Gastrocnemius medialis (tissue), 4 donors: ENCODE results near the gene BMERB1. TPM values are rescaled to one million over a fixed set of nuclear protein-coding genes. Genes with fewer than 3 reads are reported as not detected.

Experiments used
- ATAC-seq, 2 donors: fragments of 150-250 bp; one replicate each; pipeline ENCODE4 v1.9.1; 2016
- DNase-seq, 2 donors: peaks; one replicate each; pipeline ENCODE4 v3.0.0-alpha.2; 2019
- H3K27ac ChIP-seq, 4 donors: fragments of 200-600 bp; sonication (generic); 1 replicate in 1 of 4; 2 replicates in 3 of 4; pipeline ENCODE4 v1.5.1; 2016 to 2018; ENCODE audit warnings: mild to moderate bottlenecking in 2 of 4, moderate library complexity in 1 of 4
- H3K27me3 ChIP-seq, 3 donors: fragments of 200-600 bp; sonication (generic) in 2 of 3; 1 replicate in 1 of 3; 2 replicates in 2 of 3; pipeline versions ENCODE4 v1.5.1 to v1.6.0; 2016 to 2019; ENCODE audit warnings: mild to moderate bottlenecking in 1 of 3, moderate library complexity in 1 of 3
- H3K36me3 ChIP-seq, 2 donors: fragments of 200-600 bp; sonication (generic) in 1 of 2; one replicate each; pipeline ENCODE4 v1.5.1; 2017 to 2018
- H3K4me1 ChIP-seq, 2 donors: fragments of 200-600 bp; sonication (generic) in 1 of 2; one replicate each; pipeline ENCODE4 v1.5.1; 2016 to 2017; ENCODE audit warnings: mild to moderate bottlenecking in 2 of 2
- H3K4me3 ChIP-seq, 4 donors: fragments of 200-600 bp; sonication (generic) in 3 of 4; 1 replicate in 1 of 4; 2 replicates in 3 of 4; pipeline ENCODE4 v1.5.1; 2016 to 2019; ENCODE audit warnings: mild to moderate bottlenecking in 2 of 4
- H3K9me3 ChIP-seq, 3 donors: fragments of 200-600 bp; sonication (generic) in 2 of 3; 1 replicate in 1 of 3; 2 replicates in 2 of 3; pipeline ENCODE4 v1.5.1; 2016 to 2019
- POLR2A ChIP-seq, 2 donors: fragments of 450-650 bp; IDR thresholded peaks; one replicate each; pipeline ENCODE4 v1.6.1; 2017; ENCODE audit warnings: antibody characterized with exemption in 2 of 2, mild to moderate bottlenecking in 2 of 2, moderate library complexity in 2 of 2
- in situ Hi-C, 4 donors: fragments of 200-750 bp; cut with MboI; loops; one replicate each; pipeline versions ENCODE4 v1.15.0 to v1.8.0; 2017; ENCODE audit warnings: low sequenced_read_pairs in 4 of 4
- intact Hi-C: fragments of 100-400 bp; cut with DNase I; formaldehyde crosslinking; loops from one replicate; pipeline ENCODE4 v1.15.1; 2023; ENCODE audit warnings: low total_unique reads
- total RNA-seq, 4 donors: library from RNA; depleted of rRNA; stranded (reverse); fragments of >200 nt; gene quantifications; one replicate each; pipeline versions ENCODE4 v1.1.0 to v1.2.3, GENCODE V29; 2016
- TF ChIP-seq, protein P1 (sequence below), 5 experiments: fragments of 450-650 bp in 3 of 5; fragments of 200-600 bp in 2 of 5; sonication (generic) in 2 of 5; IDR thresholded peaks in 4 of 5; conservative IDR thresholded peaks in 1 of 5; 1 replicate in 4 of 5; 2 replicates in 1 of 5; pipeline ENCODE4 v1.5.1; 2016 to 2019; ENCODE audit warnings: antibody characterized with exemption in 5 of 5, mild to moderate bottlenecking in 3 of 5, moderate library complexity in 3 of 5

Gene BMERB1
- total RNA-seq, 4 donors from 2014 or later = 112 to 392 (median 237) TPM

DNA sequence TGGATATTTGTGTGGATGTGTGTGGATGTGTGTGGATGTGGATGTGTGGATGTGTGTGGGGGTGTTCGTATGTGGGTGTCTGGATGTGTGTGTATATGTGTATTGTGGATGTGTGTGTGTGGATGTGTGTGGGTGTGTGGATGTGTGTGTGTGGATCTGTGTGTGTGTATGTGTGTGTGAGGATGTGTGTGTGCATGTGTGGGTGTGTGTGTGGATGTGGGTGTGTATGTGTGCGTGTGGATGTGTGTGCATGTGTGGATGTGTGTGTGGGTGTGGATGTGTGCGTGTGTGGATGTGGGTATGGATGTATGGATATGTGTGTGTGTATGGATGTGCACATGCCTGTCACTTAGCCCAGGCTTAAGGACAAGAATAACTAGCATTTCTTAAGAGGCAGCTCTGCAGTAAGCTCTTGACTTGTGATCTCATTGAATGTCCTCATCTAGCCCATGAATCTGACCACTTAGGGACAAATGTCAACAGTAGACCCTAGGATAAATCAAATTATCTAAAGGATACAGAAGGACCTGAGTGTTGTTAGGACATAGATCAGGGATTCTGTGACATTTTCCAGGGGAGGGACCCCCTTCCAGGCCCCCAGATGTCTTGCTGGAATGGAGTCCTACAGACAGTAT is 83.5 kb downstream of the BMERB1 start:
- Histone ChIP-seq H3K4me3 (no peak overlapping the region), H3K4me1 (peaks cover 27 to 30% of the 10 kb centered on the region in 2 donors), H3K27ac (peak overlapping the region; percentile 60 to 82 (median 77)), H3K9me3 (no peaks in the 10 kb centered on the region), H3K36me3 (peaks cover 0 to 6% of the 10 kb centered on the region in 2 donors), H3K27me3 (no peaks in the 10 kb centered on the region)
- in situ Hi-C loops = no loop called here
- DNase-seq = no peak
- TF ChIP-seq POLR2A (IDR thresholded peaks at IDR 0.05) = no peak
- TF ChIP-seq, protein P1, sequence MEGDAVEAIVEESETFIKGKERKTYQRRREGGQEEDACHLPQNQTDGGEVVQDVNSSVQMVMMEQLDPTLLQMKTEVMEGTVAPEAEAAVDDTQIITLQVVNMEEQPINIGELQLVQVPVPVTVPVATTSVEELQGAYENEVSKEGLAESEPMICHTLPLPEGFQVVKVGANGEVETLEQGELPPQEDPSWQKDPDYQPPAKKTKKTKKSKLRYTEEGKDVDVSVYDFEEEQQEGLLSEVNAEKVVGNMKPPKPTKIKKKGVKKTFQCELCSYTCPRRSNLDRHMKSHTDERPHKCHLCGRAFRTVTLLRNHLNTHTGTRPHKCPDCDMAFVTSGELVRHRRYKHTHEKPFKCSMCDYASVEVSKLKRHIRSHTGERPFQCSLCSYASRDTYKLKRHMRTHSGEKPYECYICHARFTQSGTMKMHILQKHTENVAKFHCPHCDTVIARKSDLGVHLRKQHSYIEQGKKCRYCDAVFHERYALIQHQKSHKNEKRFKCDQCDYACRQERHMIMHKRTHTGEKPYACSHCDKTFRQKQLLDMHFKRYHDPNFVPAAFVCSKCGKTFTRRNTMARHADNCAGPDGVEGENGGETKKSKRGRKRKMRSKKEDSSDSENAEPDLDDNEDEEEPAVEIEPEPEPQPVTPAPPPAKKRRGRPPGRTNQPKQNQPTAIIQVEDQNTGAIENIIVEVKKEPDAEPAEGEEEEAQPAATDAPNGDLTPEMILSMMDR (IDR thresholded peaks at IDR 0.05 in 4 of 5, conservative IDR thresholded peaks at IDR 0.05 in 1 of 5) = no peak
- intact Hi-C loops = loop anchor here (2.0 to 5.0 kb wide), 2 partner anchors 45 to 111 kb away; no protein-coding TSS in a partner anchor
- peak; percentile 33 to 49 for ATAC-seq

DNA sequence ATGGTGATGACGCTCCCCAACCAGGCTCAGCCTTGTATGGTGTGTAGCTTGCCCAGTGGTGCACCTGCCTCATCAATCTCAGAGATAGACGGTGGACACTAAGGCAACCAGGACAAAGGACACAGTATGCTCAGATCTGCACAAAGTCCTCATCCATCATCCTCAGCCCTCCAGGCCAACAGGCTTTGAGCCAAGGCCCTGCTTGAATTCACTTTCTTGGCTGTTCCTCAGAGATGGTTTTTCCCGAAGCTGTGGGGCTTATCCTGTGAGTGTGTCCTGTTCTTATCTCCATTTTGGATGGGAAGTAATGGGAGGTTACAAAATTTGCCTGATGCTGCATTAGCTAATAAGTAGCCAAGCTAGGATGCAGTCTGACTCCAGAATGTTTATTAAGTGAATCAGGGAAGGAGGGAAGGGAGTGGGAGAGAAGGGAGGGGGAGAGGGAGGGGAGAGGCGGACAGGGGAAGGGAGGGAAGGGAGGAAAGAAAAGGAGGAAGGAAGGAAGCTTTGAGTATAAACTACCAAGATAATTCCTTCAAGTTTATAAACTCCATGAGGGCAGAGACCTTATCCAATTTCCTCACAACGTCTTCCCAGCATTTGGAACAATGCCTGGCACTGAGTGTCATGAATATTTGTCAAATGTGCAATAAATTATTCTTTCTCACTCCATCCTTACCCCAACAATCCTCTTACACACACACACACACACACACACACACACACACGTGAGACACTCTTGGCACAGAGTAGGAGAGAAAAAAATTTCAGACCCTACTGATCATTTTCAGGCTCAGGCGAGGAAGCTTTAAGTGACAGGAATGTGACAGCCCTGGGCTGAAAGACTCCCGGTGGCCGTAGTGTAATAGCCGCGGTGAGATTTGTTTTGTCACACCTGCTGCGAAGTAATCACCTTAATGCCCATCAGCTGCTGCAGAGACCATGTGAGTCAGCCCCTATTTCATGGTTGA is 84.3 kb downstream of the BMERB1 start:
- intact Hi-C loops (loop anchor here (2.0 to 5.0 kb wide), 2 partner anchors 44 to 111 kb away; no protein-coding TSS in a partner anchor), in situ Hi-C loops (no loop called here)
- H3K9me3 ChIP-seq = no peaks in the 10 kb centered on the region
- TF ChIP-seq POLR2A (IDR thresholded peaks at IDR 0.05) = no peak
- TF ChIP-seq, protein P1 (IDR thresholded peaks at IDR 0.05 in 4 of 5, conservative IDR thresholded peaks at IDR 0.05 in 1 of 5) = no peak
- H3K27ac ChIP-seq = peak overlapping the region; percentile 60 to 82 (median 77)
- ATAC-seq (peak; percentile 65 to 74), DNase-seq (peak; percentile 49 to 77)
- H3K27me3 ChIP-seq = no peaks in the 10 kb centered on the region
- peaks cover 0 to 6% of the 10 kb centered on the region in 2 donors for H3K36me3 ChIP-seq
- peaks cover 31 to 32% of the 10 kb centered on the region in 2 donors for H3K4me1 ChIP-seq
- no peak overlapping the region for H3K4me3 ChIP-seq

DNA sequence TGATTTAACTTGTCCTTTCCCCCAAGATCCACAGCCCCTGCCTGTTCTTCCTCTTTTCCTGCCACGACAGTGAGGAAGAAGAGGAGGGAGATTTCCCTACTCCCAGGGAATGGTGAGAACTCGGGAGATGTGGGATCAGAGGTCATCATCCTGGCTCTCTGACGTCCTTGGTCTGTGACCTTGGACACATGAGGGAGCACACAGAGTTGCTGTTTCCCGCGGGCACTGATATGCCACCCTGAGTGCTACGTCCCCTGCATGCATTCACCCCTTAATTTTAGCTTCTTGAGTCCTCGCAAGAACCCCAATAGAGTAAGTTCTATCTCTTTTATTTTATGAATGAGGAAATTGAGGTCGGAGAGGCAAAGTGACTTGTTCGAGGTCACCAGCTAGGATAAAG is 85.4 kb downstream of the BMERB1 start:
- H3K9me3 ChIP-seq = no peaks in the 10 kb centered on the region
- no peak for DNase-seq
- no peak for ATAC-seq
- no peaks in the 10 kb centered on the region for H3K27me3 ChIP-seq
- H3K36me3 ChIP-seq = peaks cover 0 to 6% of the 10 kb centered on the region in 2 donors
- in situ Hi-C loops (no loop called here), intact Hi-C loops (loop anchor here (2.0 to 5.0 kb wide), 3 partner anchors 43 to 133 kb away; partner anchors contain the start of gene NDE1)
- TF ChIP-seq, protein P1 (IDR thresholded peaks at IDR 0.05 in 4 of 5, conservative IDR thresholded peaks at IDR 0.05 in 1 of 5) = no peak
- TF ChIP-seq POLR2A (IDR thresholded peaks at IDR 0.05) = no peak
- H3K27ac ChIP-seq = peak overlapping the region in 2 of 4 donors; percentile 80 to 82
- peaks cover 38 to 44% of the 10 kb centered on the region in 2 donors for H3K4me1 ChIP-seq
- no peak overlapping the region for H3K4me3 ChIP-seq

DNA sequence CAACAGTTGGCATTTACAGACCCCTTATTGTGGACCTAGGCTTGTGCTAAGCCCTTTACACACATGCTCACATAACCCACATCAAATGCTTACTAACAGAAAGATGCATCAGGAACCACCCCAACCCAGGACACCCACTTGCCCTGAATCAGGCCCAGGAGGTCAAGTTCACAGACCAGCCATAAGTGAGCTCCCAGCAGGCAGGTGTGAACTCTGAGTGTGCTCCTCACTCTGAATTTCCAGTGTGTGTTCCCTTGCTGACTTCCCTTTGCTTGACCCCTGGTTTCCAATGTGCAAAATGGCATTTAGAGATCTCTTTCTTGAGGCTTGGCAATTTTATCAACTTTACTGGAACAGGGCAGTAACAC is 87.0 kb downstream of the BMERB1 start:
- Histone ChIP-seq H3K4me3 (no peak overlapping the region), H3K4me1 (peaks cover 38 to 44% of the 10 kb centered on the region in 2 donors), H3K36me3 (no peaks in the 10 kb centered on the region), H3K9me3 (no peaks in the 10 kb centered on the region), H3K27ac (peak overlapping the region in 1 of 4 donors; percentile 51), H3K27me3 (no peaks in the 10 kb centered on the region)
- no peak for ATAC-seq
- intact Hi-C loops = loop anchor here (5.0 kb wide), 1 partner anchor 131 kb away; the partner anchor contains the start of gene NDE1
- no peak for DNase-seq
- TF ChIP-seq, protein P1 (IDR thresholded peaks at IDR 0.05 in 4 of 5, conservative IDR thresholded peaks at IDR 0.05 in 1 of 5) = no peak
- TF ChIP-seq POLR2A (IDR thresholded peaks at IDR 0.05) = no peak
- in situ Hi-C loops = no loop called here
